HFF-Myc (cell line): Measurements from ENCODE around the gene FAM83C.

Source experiments
- DNase-seq: peaks from one replicate; pipeline ENCODE4 v3.0.0-alpha.2; 2011; ENCODE audit warnings: low read depth; ENCODE audit errors: extremely low read depth
- H3K4me3 ChIP-seq: replicated peaks from 2 replicates; pipeline ENCODE4 v1.5.1; 2011; ENCODE audit warnings: low read depth, mild to moderate bottlenecking, control low read depth, low read length
- CTCF ChIP-seq: IDR thresholded peaks from 2 replicates; pipeline ENCODE4 v1.5.1; 2012; ENCODE audit warnings: mild to moderate bottlenecking, low read depth, low read length, control low read depth; ENCODE audit errors: missing control alignments

Gene FAM83C

GRCh38 chr20:35297740-35298139 is 5.5 kb upstream of the FAM83C start:
- H3K4me3 ChIP-seq = no peak overlapping the region
- TF ChIP-seq CTCF = no peak
- no peak for DNase-seq

- no peak for TF ChIP-seq CTCF
- H3K4me3 ChIP-seq = no peak overlapping the region
- DNase-seq = no peak
Observed at GRCh38 chr20:35297155-35297554, 4.9 kb upstream of the FAM83C start.

GRCh38 chr20:35296101-35296554 is 3.9 kb upstream of the FAM83C start:
- no peak overlapping the region for H3K4me3 ChIP-seq
- TF ChIP-seq CTCF = no peak
- no peak for DNase-seq

GRCh38 chr20:35295674-35296073 is 3.4 kb upstream of the FAM83C start:
- no peak overlapping the region for H3K4me3 ChIP-seq
- no peak for DNase-seq
- no peak for TF ChIP-seq CTCF

GRCh38 chr20:35295058-35295457 is 2.8 kb upstream of the FAM83C start:
- no peak for DNase-seq
- no peak overlapping the region for H3K4me3 ChIP-seq
- TF ChIP-seq CTCF = no peak

- DNase-seq = no peak
- no peak overlapping the region for H3K4me3 ChIP-seq
- TF ChIP-seq CTCF = no peak
Observed at GRCh38 chr20:35294293-35294685, 2.1 kb upstream of the FAM83C start.

- H3K4me3 ChIP-seq = no peak overlapping the region
- no peak for TF ChIP-seq CTCF
- DNase-seq = no peak
Observed at GRCh38 chr20:35293303-35294292, 1.4 kb upstream of the FAM83C start.
